Inferior parietal cortex (tissue), 1 donor: ENCODE measurements around the gene AXDND1.

Experiments
- DNase-seq: peaks from one replicate; pipeline ENCODE4 v3.0.0-alpha.2; 2016; ENCODE audit errors: extremely low spot score

The AXDND1 gene

GRCh38 chr1:179575497-179576314 is 209.9 kb downstream of the AXDND1 start, which contains the start of gene NPHS2:
Gene NPHS2 (minus strand): TSS chr1:179575948. CDS start chr1:179575864, 84 bp downstream.
- no peak for DNase-seq

GRCh38 chr1:179576509-179576908 is 210.7 kb downstream of the AXDND1 start:
- DNase-seq = no peak

GRCh38 chr1:179583771-179584320 is 218.1 kb downstream of the AXDND1 start:
- DNase-seq = no peak

GRCh38 chr1:179586107-179586823 is 220.5 kb downstream of the AXDND1 start:
- peak; percentile 36 for DNase-seq

- DNase-seq = no peak
Measured at GRCh38 chr1:179587336-179587735, 221.6 kb downstream of the AXDND1 start.

DNA sequence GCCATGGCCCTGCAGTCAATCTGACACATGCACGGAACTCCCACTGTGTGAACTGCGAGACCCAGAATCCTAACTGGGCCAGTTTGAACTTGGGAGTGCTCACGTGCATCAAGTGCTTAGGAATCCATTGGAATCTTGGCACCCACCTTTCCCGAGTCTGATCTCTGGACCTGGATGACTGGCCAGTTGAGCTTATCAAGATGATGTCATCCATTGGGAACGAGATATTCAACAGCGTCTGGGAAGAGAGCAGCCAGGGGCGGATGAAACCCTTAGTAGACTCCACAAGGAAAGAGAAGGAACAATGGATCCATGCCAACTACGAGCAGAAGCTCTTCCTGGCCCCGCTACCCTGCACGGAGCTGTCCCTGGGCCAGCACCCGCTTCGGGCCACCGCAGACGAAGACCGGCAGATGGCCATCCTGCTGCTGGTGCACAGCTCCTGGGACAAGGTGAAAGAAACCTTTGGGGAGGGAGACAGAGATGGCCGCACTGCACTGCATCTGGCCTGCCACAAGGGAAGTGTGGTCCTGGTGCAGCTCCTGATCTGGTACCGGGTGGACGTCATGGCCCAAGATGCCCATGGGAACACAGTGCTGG is 222.8 kb downstream of the AXDND1 start:
- DNase-seq = no peak

- DNase-seq = no peak
Measured at GRCh38 chr1:179589509-179589908, 223.7 kb downstream of the AXDND1 start.

GRCh38 chr1:179590671-179591070 is 224.9 kb downstream of the AXDND1 start:
- DNase-seq = no peak

GRCh38 chr1:179591253-179591591 is 225.5 kb downstream of the AXDND1 start:
- DNase-seq = no peak

DNA sequence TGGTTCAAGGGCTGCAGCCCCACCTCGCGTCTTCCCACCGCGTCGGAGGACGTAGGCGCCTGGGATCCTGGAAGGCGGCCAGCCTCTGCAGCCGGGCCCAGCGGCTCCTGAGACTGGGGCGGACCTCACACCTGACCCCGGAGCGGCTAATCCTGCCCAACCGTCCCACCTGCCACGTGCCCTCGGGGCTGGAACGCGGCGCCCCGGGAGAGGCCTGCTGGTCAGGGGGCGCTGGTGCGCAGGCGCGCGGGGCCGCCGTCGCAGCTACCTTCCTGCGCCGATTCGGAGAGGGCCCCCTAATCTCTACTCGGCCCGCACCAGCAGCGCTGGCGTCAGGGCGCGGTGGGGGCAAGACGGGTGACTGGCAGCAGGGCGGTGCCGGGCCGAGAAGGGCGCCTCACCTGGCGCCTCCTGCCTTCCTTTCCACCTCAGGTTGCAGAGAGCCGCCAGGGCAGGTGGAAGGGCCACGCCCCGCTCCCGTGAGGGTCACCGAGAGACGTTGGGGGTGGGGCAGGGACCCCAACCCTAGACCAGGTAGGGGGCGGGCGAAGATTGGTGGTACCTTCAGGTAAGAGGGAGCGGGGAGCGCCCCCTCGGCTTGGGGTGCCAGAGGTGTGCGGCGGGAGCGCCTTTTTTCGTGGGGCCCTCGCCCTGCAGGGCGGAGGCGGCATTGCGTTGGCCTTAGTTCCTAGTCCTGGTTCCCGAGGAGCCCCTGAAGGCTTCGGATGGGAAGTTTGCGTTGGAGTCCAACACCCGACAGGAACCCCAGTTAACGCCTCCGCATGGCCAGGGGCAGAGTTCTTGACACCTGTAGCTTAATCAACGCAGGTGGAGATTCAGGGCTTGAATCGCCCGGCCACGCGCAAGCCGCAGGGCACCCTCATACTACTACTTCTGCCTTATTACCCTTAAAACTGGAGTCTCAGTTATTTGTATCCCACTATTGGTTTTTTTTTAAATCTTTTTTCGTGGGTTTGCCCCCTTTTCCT is 226.1 kb downstream of the AXDND1 start, which contains the start of gene TDRD5:
TDRD5 (plus strand) TSS at position 241 of the 989 bp plus-strand sequence. CDS start 784 bp downstream, outside the sequence.
- no peak for DNase-seq

- DNase-seq = no peak
Measured at GRCh38 chr1:179598631-179599030, 232.9 kb downstream of the AXDND1 start.

DNA sequence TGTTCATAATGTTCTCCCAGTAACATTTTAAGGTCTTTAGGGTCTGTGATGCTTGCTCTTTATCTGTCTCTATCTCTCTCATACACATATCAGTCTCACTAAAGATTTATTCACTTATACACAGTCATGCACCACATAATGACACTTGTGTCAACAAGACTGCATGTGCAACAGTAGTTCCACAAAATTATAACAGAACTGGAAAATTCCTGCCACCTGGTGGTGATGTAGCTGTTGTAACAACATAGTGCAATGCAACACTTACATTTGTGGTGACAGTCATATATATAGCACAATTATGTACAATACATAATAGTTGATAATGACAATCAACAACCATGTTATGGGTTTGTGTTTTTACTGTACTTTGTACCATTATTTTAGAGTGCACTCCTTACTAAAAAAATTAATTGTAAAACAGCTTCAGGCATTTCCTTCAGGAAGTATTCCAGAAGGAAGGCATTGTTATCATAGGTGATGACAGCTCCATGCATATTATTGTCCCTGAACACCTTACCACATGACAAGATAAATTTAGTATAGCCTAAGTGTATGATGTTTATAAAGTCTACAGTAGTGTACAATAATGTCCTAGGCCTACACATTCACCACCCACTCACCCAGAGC is 234.0 kb downstream of the AXDND1 start:
- DNase-seq = peak; percentile 34

- DNase-seq = no peak
Measured at GRCh38 chr1:179601093-179601492, 235.3 kb downstream of the AXDND1 start.
